Mesenchymal stem cell (in vitro differentiated cells and primary cell): Measurements from ENCODE around the gene HS1BP3.

Experiments
- DNase-seq: peaks from one replicate; pipeline ENCODE4 v3.0.0-alpha.2; 2013
- H2AFZ ChIP-seq: one replicate; pipeline ENCODE4 v1.6.1; 2013; ENCODE audit warnings: low read depth, mild to moderate bottlenecking, control low read depth, inconsistent platforms, low read length, moderate library complexity
- H2AK5ac ChIP-seq: 2 replicates; pipeline ENCODE4 v1.6.1; 2013; ENCODE audit warnings: low read length, moderate library complexity, mild to moderate bottlenecking, inconsistent platforms; ENCODE audit not compliant: severe bottlenecking
- H2BK120ac ChIP-seq: one replicate; pipeline ENCODE4 v1.6.1; 2013; ENCODE audit warnings: low read depth, mild to moderate bottlenecking, inconsistent platforms, low read length, moderate library complexity
- H2BK12ac ChIP-seq, 2 experiments: one replicate each; pipeline ENCODE4 v1.6.1; 2013; ENCODE audit warnings: inconsistent platforms in 2 of 2, low read length in 2 of 2, mild to moderate bottlenecking in 2 of 2, moderate library complexity in 2 of 2, control low read depth in 1 of 2
- H2BK15ac ChIP-seq: one replicate; pipeline ENCODE4 v1.6.1; 2013; ENCODE audit warnings: mild to moderate bottlenecking, low read depth, inconsistent platforms; ENCODE audit not compliant: poor library complexity, severe bottlenecking
- H2BK5ac ChIP-seq: 2 replicates; pipeline ENCODE4 v1.6.1; 2013; ENCODE audit warnings: low read depth, mild to moderate bottlenecking, low read length, control low read depth, inconsistent platforms; ENCODE audit not compliant: poor library complexity, severe bottlenecking
- H3K14ac ChIP-seq, 2 experiments: one replicate each; pipeline ENCODE4 v1.6.1; 2013; ENCODE audit warnings: inconsistent platforms in 2 of 2, low read length in 2 of 2, control low read depth in 1 of 2, mild to moderate bottlenecking in 1 of 2, moderate library complexity in 1 of 2
- H3K18ac ChIP-seq, 2 experiments: one replicate each; pipeline ENCODE4 v1.6.1; 2013; ENCODE audit warnings: inconsistent platforms in 2 of 2, low read length in 2 of 2, control low read depth in 1 of 2, low read depth in 1 of 2, mild to moderate bottlenecking in 1 of 2
- H3K23ac ChIP-seq, 2 experiments: one replicate each; pipeline ENCODE4 v1.6.1; 2013; ENCODE audit warnings: inconsistent platforms in 2 of 2, low read length in 2 of 2, mild to moderate bottlenecking in 2 of 2, moderate library complexity in 2 of 2, control low read depth in 1 of 2
- H3K27ac ChIP-seq: 2 replicates; pipeline ENCODE4 v1.5.1; 2013; ENCODE audit warnings: mild to moderate bottlenecking, moderate library complexity, low read length, control low read depth, inconsistent platforms; ENCODE audit not compliant: poor library complexity, severe bottlenecking
- H3K27me3 ChIP-seq, 2 experiments: 2 replicates each; pipeline versions ENCODE4 v1.6.1 to v1.7.0; 2013; ENCODE audit warnings: low read length in 2 of 2, mild to moderate bottlenecking in 2 of 2, moderate library complexity in 2 of 2, control low read depth in 1 of 2, inconsistent platforms in 1 of 2; ENCODE audit not compliant: control insufficient read depth in 1 of 2, insufficient read depth in 1 of 2
- H3K36me3 ChIP-seq, 2 experiments: 2 replicates each; pipeline versions ENCODE4 v1.6.1 to v1.7.0; 2013; ENCODE audit warnings: low read length in 2 of 2, control low read depth in 1 of 2, inconsistent platforms in 1 of 2, low read depth in 1 of 2, mild to moderate bottlenecking in 1 of 2; ENCODE audit not compliant: insufficient read depth in 2 of 2, control insufficient read depth in 1 of 2
- H3K4ac ChIP-seq, 2 experiments: one replicate each; pipeline ENCODE4 v1.6.1; 2013; ENCODE audit warnings: inconsistent platforms in 2 of 2, low read length in 2 of 2, mild to moderate bottlenecking in 2 of 2, moderate library complexity in 2 of 2, control low read depth in 1 of 2, low read depth in 1 of 2
- H3K4me1 ChIP-seq: 2 replicates; pipeline ENCODE4 v1.6.1; 2013; ENCODE audit warnings: low read depth, low read length, control low read depth; ENCODE audit not compliant: control insufficient read depth, insufficient read depth
- H3K4me2 ChIP-seq: 2 replicates; pipeline ENCODE4 v1.6.1; 2013; ENCODE audit warnings: low read length, mild to moderate bottlenecking, inconsistent platforms; ENCODE audit not compliant: poor library complexity, severe bottlenecking
- H3K4me3 ChIP-seq, 2 experiments: 2 replicates each; pipeline versions ENCODE4 v1.5.1 to v1.7.0; 2013; ENCODE audit warnings: low read length in 2 of 2, mild to moderate bottlenecking in 2 of 2, control low read depth in 1 of 2, low read depth in 1 of 2; ENCODE audit not compliant: insufficient read depth in 1 of 2
- H3K79me1 ChIP-seq: replicated peaks from 2 replicates; pipeline ENCODE4 v1.6.1; 2013; ENCODE audit warnings: mild to moderate bottlenecking, control low read depth, low read length, inconsistent platforms; ENCODE audit not compliant: poor library complexity, severe bottlenecking
- H3K9ac ChIP-seq: 2 replicates; pipeline ENCODE4 v1.7.0; 2013; ENCODE audit warnings: mild to moderate bottlenecking, low read length, moderate library complexity
- H3K9me3 ChIP-seq: 2 replicates; pipeline ENCODE4 v1.7.0; 2013; ENCODE audit warnings: mild to moderate bottlenecking, low read length; ENCODE audit not compliant: control insufficient read depth
- H4K8ac ChIP-seq: one replicate; pipeline ENCODE4 v1.6.1; 2013; ENCODE audit warnings: inconsistent platforms, mild to moderate bottlenecking, low read length, moderate library complexity
- H4K91ac ChIP-seq: one replicate; pipeline ENCODE4 v1.6.1; 2013; ENCODE audit warnings: mild to moderate bottlenecking, low read length, inconsistent platforms
- WGBS: methylation state at CpG from one replicate; pipeline ENCODE4 v1.1.7; 2013; ENCODE audit warnings: mixed read lengths; 5-methylcytosine and 5-hydroxymethylcytosine counted together

The HS1BP3 gene

GRCh38 chr2:20649576-20649975 is 1.3 kb downstream of the HS1BP3 start:
- H2BK5ac ChIP-seq, result no peak overlapping the region
- H2AFZ ChIP-seq, result no peak overlapping the region
- H3K9me3 ChIP-seq, result no peaks in the 10 kb centered on the region
- no peak overlapping the region for H2AK5ac ChIP-seq
- peak overlapping the region in 1 of 2 experiments; percentile 98 for H3K4me3 ChIP-seq
- peak overlapping the region; percentile 21 for H4K8ac ChIP-seq
- peaks cover 50% of the 10 kb centered on the region for H3K79me1 ChIP-seq
- H3K4me2 ChIP-seq, result no peak overlapping the region
- no peak for DNase-seq
- WGBS, result 94% methylated on average over 11 of the region's 11 CpGs
- peaks cover 0 to 5% of the 10 kb centered on the region in 2 experiments for H3K27me3 ChIP-seq
- peaks cover 32% of the 10 kb centered on the region for H3K4me1 ChIP-seq
- no peak overlapping the region for H3K18ac ChIP-seq
- H3K4ac ChIP-seq, result no peak overlapping the region
- H4K91ac ChIP-seq, result no peak overlapping the region
- H3K14ac ChIP-seq, result peak overlapping the region in 1 of 2 experiments; percentile 80
- H2BK120ac ChIP-seq, result no peak overlapping the region
- no peak overlapping the region for H3K27ac ChIP-seq
- H3K9ac ChIP-seq, result peak overlapping the region; percentile 99
- peak overlapping the region in 1 of 2 experiments; percentile 37 for H2BK12ac ChIP-seq
- H2BK15ac ChIP-seq, result no peak overlapping the region
- H3K23ac ChIP-seq, result peak overlapping the region in 1 of 2 experiments; percentile 46
- H3K36me3 ChIP-seq, result peaks cover 24 to 36% of the 10 kb centered on the region in 2 experiments

GRCh38 chr2:20648831-20649230 is 2.1 kb downstream of the HS1BP3 start:
- Histone ChIP-seq H3K36me3 (peaks cover 31 to 38% of the 10 kb centered on the region in 2 experiments), H2AK5ac (no peak overlapping the region), H3K18ac (peak overlapping the region in 1 of 2 experiments; percentile 18), H3K4me2 (no peak overlapping the region), H3K27ac (no peak overlapping the region), H2AFZ (no peak overlapping the region), H4K8ac (no peak overlapping the region), H2BK120ac (no peak overlapping the region), H4K91ac (no peak overlapping the region), H3K27me3 (no peaks in the 10 kb centered on the region), H3K4ac (no peak overlapping the region), H3K79me1 (peaks cover 51% of the 10 kb centered on the region), H3K9me3 (no peaks in the 10 kb centered on the region), H3K4me3 (no peak overlapping the region), H2BK5ac (no peak overlapping the region), H2BK15ac (no peak overlapping the region), H3K9ac (no peak overlapping the region), H3K4me1 (peaks cover 32% of the 10 kb centered on the region), H3K14ac (no peak overlapping the region), H2BK12ac (no peak overlapping the region), H3K23ac (no peak overlapping the region)
- 97% methylated on average over 9 of the region's 9 CpGs for WGBS
- DNase-seq, result no peak

- no peak overlapping the region for H4K8ac ChIP-seq
- H3K4me3 ChIP-seq, result no peak overlapping the region
- DNase-seq, result no peak
- no peaks in the 10 kb centered on the region for H3K9me3 ChIP-seq
- no peak overlapping the region for H2BK120ac ChIP-seq
- H3K14ac ChIP-seq, result peak overlapping the region in 1 of 2 experiments; percentile 24
- no peak overlapping the region for H3K4me2 ChIP-seq
- H2BK5ac ChIP-seq, result no peak overlapping the region
- H3K18ac ChIP-seq, result no peak overlapping the region
- peak overlapping the region; percentile 43 for H2AK5ac ChIP-seq
- H3K23ac ChIP-seq, result no peak overlapping the region
- H3K27me3 ChIP-seq, result no peaks in the 10 kb centered on the region
- no peak overlapping the region for H3K4ac ChIP-seq
- H3K4me1 ChIP-seq, result peaks cover 32% of the 10 kb centered on the region
- peaks cover 51% of the 10 kb centered on the region for H3K79me1 ChIP-seq
- H3K9ac ChIP-seq, result no peak overlapping the region
- no peak overlapping the region for H3K27ac ChIP-seq
- no peak overlapping the region for H2BK15ac ChIP-seq
- no peak overlapping the region for H2BK12ac ChIP-seq
- H4K91ac ChIP-seq, result no peak overlapping the region
- peaks cover 38 to 43% of the 10 kb centered on the region in 2 experiments for H3K36me3 ChIP-seq
- 90% methylated on average over 4 of the region's 4 CpGs for WGBS
- no peak overlapping the region for H2AFZ ChIP-seq
Measured at GRCh38 chr2:20648206-20648605, 2.7 kb downstream of the HS1BP3 start.

GRCh38 chr2:20647738-20648137 is 3.2 kb downstream of the HS1BP3 start:
- H2AFZ ChIP-seq, result no peak overlapping the region
- H3K23ac ChIP-seq, result no peak overlapping the region
- H2BK5ac ChIP-seq, result no peak overlapping the region
- H2BK15ac ChIP-seq, result no peak overlapping the region
- H3K4me2 ChIP-seq, result no peak overlapping the region
- H3K18ac ChIP-seq, result no peak overlapping the region
- H3K27me3 ChIP-seq, result no peaks in the 10 kb centered on the region
- H3K4me3 ChIP-seq, result no peak overlapping the region
- H3K36me3 ChIP-seq, result peaks cover 42 to 46% of the 10 kb centered on the region in 2 experiments
- no peaks in the 10 kb centered on the region for H3K9me3 ChIP-seq
- H3K79me1 ChIP-seq, result peaks cover 54% of the 10 kb centered on the region
- no peak overlapping the region for H3K9ac ChIP-seq
- H2BK12ac ChIP-seq, result no peak overlapping the region
- H4K91ac ChIP-seq, result no peak overlapping the region
- H2AK5ac ChIP-seq, result no peak overlapping the region
- DNase-seq, result no peak
- H3K4ac ChIP-seq, result no peak overlapping the region
- 74% methylated on average over 8 of the region's 8 CpGs for WGBS
- H3K14ac ChIP-seq, result peak overlapping the region in 1 of 2 experiments; percentile 44
- peaks cover 32% of the 10 kb centered on the region for H3K4me1 ChIP-seq
- H3K27ac ChIP-seq, result no peak overlapping the region
- H2BK120ac ChIP-seq, result no peak overlapping the region
- no peak overlapping the region for H4K8ac ChIP-seq
